Keratinocyte (primary cell): ENCODE measurements around the gene KLF3. TPM values are rescaled to one million over a fixed set of nuclear protein-coding genes. Genes with fewer than 3 reads are reported as not detected.

Experiments
- DNase-seq: peaks from one replicate; pipeline ENCODE4 v3.0.0-alpha.2; 2011; ENCODE audit warnings: low read depth, missing footprints, low spot score
- FAIRE-seq: peaks from 2 replicates; lab custom pipeline; 2011; peaks lifted over from hg19 to GRCh38; lab: Jason Lieb, UNC
- H2AFZ ChIP-seq: 2 replicates; pipeline ENCODE4 v1.6.0; 2012; ENCODE audit warnings: low read length, control low read depth, inconsistent platforms; ENCODE audit not compliant: control insufficient read depth
- H3K27ac ChIP-seq: 2 replicates; pipeline ENCODE4 v1.5.1; 2011; ENCODE audit warnings: low read length; ENCODE audit not compliant: control insufficient read depth, insufficient read depth
- H3K27me3 ChIP-seq: 3 replicates; pipeline ENCODE4 v1.6.0; 2011; ENCODE audit warnings: low read length; ENCODE audit not compliant: control insufficient read depth, insufficient read depth; ENCODE audit errors: extremely low read depth
- H3K36me3 ChIP-seq, 2 experiments: 2 replicates in 1 of 2; 3 replicates in 1 of 2; pipeline ENCODE4 v1.5.1; 2011; ENCODE audit warnings: low read length in 2 of 2, mild to moderate bottlenecking in 1 of 2; ENCODE audit not compliant: control insufficient read depth in 2 of 2, insufficient read depth in 2 of 2; ENCODE audit errors: extremely low read depth in 1 of 2
- H3K4me1 ChIP-seq: 3 replicates; pipeline ENCODE4 v1.5.1; 2011; ENCODE audit warnings: low read length; ENCODE audit not compliant: control insufficient read depth, insufficient read depth; ENCODE audit errors: extremely low read depth
- H3K4me2 ChIP-seq: 3 replicates; pipeline ENCODE4 v1.6.0; 2011; ENCODE audit warnings: low read depth, low read length; ENCODE audit not compliant: control insufficient read depth, insufficient read depth; ENCODE audit errors: extremely low read depth
- H3K4me3 ChIP-seq, 3 experiments: fragments of 200-600 bp in 1 of 3; sonication (generic) in 1 of 3; 2 replicates in 2 of 3; 3 replicates in 1 of 3; pipeline ENCODE4 v1.5.1; 2011 to 2016; ENCODE audit warnings: low read length in 3 of 3, mild to moderate bottlenecking in 3 of 3, control low read depth in 2 of 3, inconsistent platforms in 1 of 3, low read depth in 1 of 3, mixed read lengths in 1 of 3, mixed run types in 1 of 3, moderate library complexity in 1 of 3; ENCODE audit not compliant: control insufficient read depth in 2 of 3, insufficient read depth in 2 of 3; ENCODE audit errors: extremely low read depth in 1 of 3
- H3K79me2 ChIP-seq: 2 replicates; pipeline ENCODE4 v1.6.0; 2012; ENCODE audit warnings: low read length; ENCODE audit not compliant: control insufficient read depth, insufficient read depth
- H3K9ac ChIP-seq: 3 replicates; pipeline ENCODE4 v1.6.0; 2011; ENCODE audit warnings: low read length; ENCODE audit not compliant: control insufficient read depth, insufficient read depth; ENCODE audit errors: extremely low read depth
- H3K9me1 ChIP-seq: 3 replicates; pipeline ENCODE4 v1.6.0; 2011; ENCODE audit warnings: low read length; ENCODE audit not compliant: control insufficient read depth, insufficient read depth; ENCODE audit errors: extremely low read depth
- H3K9me3 ChIP-seq: 2 replicates; pipeline ENCODE4 v1.5.1; 2012; ENCODE audit warnings: low read depth, low read length; ENCODE audit not compliant: control insufficient read depth
- H4K20me1 ChIP-seq: 3 replicates; pipeline ENCODE4 v1.6.0; 2011; ENCODE audit warnings: low read length; ENCODE audit not compliant: control insufficient read depth, insufficient read depth; ENCODE audit errors: extremely low read depth
- EZH2 ChIP-seq: IDR thresholded peaks from one replicate; pipeline ENCODE4 v1.6.1; 2012; ENCODE audit warnings: inconsistent platforms, mild to moderate bottlenecking, low read length, moderate library complexity
- dilution Hi-C: fragments of 300-500 bp; cut with MboI; formaldehyde crosslinking; loops from one replicate; pipeline ENCODE4 v1.7.0; 2020; ENCODE audit warnings: low sequenced_read_pairs; ENCODE audit not compliant: extremely low pct_ligation_motif_present
- polyA plus RNA-seq, 5 experiments: library from polyadenylated mRNA; depleted of rRNA in 3 of 5; stranded (reverse) in 3 of 5; stranded (forward) in 1 of 5; unstranded in 1 of 5; fragments of >200 nt; gene quantifications; 1 replicate in 1 of 5; 2 replicates in 3 of 5; 3 replicates in 1 of 5; pipeline versions ENCODE4 v1.2.1 to v1.2.3, GENCODE V29; 2011 to 2012; ENCODE audit warnings: missing spikeins in 2 of 5, low read depth in 1 of 5, low replicate concordance in 1 of 5
- TF ChIP-seq, protein P1 (sequence below), 3 experiments: IDR thresholded peaks in 1 of 3; conservative IDR thresholded peaks in 1 of 3; optimal IDR thresholded peaks in 1 of 3; 2 replicates in 2 of 3; 3 replicates in 1 of 3; pipeline versions ENCODE3 to v1.5.1; 2011; ENCODE audit warnings: low read length in 3 of 3, mild to moderate bottlenecking in 3 of 3, moderate library complexity in 2 of 3, control low read depth in 1 of 3, inconsistent platforms in 1 of 3; ENCODE audit not compliant: insufficient read depth in 2 of 3; ENCODE audit errors: extremely low read depth in 1 of 3

KLF3 gene
- polyA plus RNA-seq, 1 donor (not counting 4 experiments of a cell fraction or from before 2014, with no cell fraction given), result 39.9 TPM

GRCh38 chr4:38693569-38693968 lies 29.6 kb downstream of the KLF3 start:
- H2AFZ ChIP-seq, result no peak overlapping the region
- no peak overlapping the region for H3K4me3 ChIP-seq
- no peak for DNase-seq

DNA sequence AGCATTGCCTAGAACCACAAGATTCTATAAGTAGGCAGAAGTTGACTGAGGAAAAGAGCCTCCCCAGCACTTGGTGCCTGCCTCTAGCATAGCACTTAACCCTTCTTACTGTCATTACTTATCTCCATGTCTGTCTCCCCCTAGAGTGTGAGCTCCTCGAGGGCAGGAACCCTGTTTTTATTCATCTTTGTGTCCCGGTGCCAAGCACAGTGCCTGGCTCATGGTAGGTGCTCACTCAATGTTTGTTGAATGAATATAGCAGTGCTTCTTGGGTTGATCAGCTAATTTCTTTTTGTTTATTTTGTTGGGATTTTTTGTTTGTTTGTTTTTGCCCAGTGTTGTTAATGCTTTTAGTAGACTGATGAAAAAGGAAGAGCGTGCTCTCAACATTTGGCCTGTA lies 30.3 kb downstream of the KLF3 start:
- dilution Hi-C loops, result no loop called here
- H2AFZ ChIP-seq, result no peak overlapping the region
- no peaks in the 10 kb centered on the region for H3K9me1 ChIP-seq
- H3K79me2 ChIP-seq, result peaks cover 16% of the 10 kb centered on the region
- H3K27ac ChIP-seq, result no peak overlapping the region
- peaks cover 48 to 56% of the 10 kb centered on the region in 2 experiments for H3K36me3 ChIP-seq
- H3K4me1 ChIP-seq, result no peaks in the 10 kb centered on the region
- no peak for TF ChIP-seq EZH2
- TF ChIP-seq, protein P1, sequence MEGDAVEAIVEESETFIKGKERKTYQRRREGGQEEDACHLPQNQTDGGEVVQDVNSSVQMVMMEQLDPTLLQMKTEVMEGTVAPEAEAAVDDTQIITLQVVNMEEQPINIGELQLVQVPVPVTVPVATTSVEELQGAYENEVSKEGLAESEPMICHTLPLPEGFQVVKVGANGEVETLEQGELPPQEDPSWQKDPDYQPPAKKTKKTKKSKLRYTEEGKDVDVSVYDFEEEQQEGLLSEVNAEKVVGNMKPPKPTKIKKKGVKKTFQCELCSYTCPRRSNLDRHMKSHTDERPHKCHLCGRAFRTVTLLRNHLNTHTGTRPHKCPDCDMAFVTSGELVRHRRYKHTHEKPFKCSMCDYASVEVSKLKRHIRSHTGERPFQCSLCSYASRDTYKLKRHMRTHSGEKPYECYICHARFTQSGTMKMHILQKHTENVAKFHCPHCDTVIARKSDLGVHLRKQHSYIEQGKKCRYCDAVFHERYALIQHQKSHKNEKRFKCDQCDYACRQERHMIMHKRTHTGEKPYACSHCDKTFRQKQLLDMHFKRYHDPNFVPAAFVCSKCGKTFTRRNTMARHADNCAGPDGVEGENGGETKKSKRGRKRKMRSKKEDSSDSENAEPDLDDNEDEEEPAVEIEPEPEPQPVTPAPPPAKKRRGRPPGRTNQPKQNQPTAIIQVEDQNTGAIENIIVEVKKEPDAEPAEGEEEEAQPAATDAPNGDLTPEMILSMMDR (optimal IDR thresholded peaks at IDR 0.05 in 1 of 3, IDR thresholded peaks at IDR 0.05 in 1 of 3, conservative IDR thresholded peaks at IDR 0.05 in 1 of 3; ENCODE audit: extremely low read depth in 1 of 3, insufficient read depth in 2 of 3, low read length in 3 of 3), result no peak
- H4K20me1 ChIP-seq, result peaks cover under 1% of the 10 kb centered on the region
- H3K4me3 ChIP-seq, result no peak overlapping the region
- FAIRE-seq (no peak), DNase-seq (no peak)
- H3K9ac ChIP-seq, result no peak overlapping the region
- H3K27me3 ChIP-seq, result no peaks in the 10 kb centered on the region
- no peak overlapping the region for H3K4me2 ChIP-seq
- H3K9me3 ChIP-seq, result no peaks in the 10 kb centered on the region

More at GRCh38 chr4:38693569-38693968, 29.6 kb downstream of the KLF3 start:
- Histone ChIP-seq H3K27me3 (no peaks in the 10 kb centered on the region), H3K9ac (no peak overlapping the region), H3K79me2 (peaks cover 23% of the 10 kb centered on the region), H3K36me3 (peaks cover 50 to 63% of the 10 kb centered on the region in 2 experiments), H3K27ac (no peak overlapping the region), H3K9me3 (no peaks in the 10 kb centered on the region), H3K4me2 (no peak overlapping the region), H3K9me1 (no peaks in the 10 kb centered on the region), H3K4me1 (no peaks in the 10 kb centered on the region), H4K20me1 (peaks cover 6% of the 10 kb centered on the region)
- no peak for FAIRE-seq
- TF ChIP-seq, protein P1 (optimal IDR thresholded peaks at IDR 0.05 in 1 of 3, IDR thresholded peaks at IDR 0.05 in 1 of 3, conservative IDR thresholded peaks at IDR 0.05 in 1 of 3; ENCODE audit: extremely low read depth in 1 of 3, insufficient read depth in 2 of 3, low read length in 3 of 3), result no peak
- no peak for TF ChIP-seq EZH2
- dilution Hi-C loops, result no loop called here
